WTC11 (cell line): ENCODE data around the gene PACSIN1. TPM values are rescaled to one million over a fixed set of nuclear protein-coding genes. Genes with fewer than 3 reads are reported as not detected.

Experiments
- ATAC-seq: fragments of 200-7000 bp; cut with Tn5 transposase; 2 replicates; pipeline ENCODE4 v1.10.0; 2021; ENCODE audit warnings: mild to moderate bottlenecking, moderate library complexity
- CTCF ChIA-PET: fragments of 300-600 bp; sonication (Branson Sonifier 250); formaldehyde crosslinking; loops from one replicate; lab custom pipeline; 2021; ENCODE audit warnings: antibody characterized with exemption; lab: Charles Lee
- POLR2A ChIA-PET: fragments of 350-600 bp; sonication (Branson Sonifier 250); formaldehyde crosslinking; loops from one replicate; lab custom pipeline; 2021; ENCODE audit warnings: antibody characterized with exemption; lab: Charles Lee
- DNase-seq: peaks from one replicate; pipeline ENCODE4 v3.0.0; 2021; ENCODE audit warnings: low spot score
- H3K27ac Mint-ChIP-seq: 2 replicates; pipeline ENCODE4 v1.8.0; 2021; ENCODE audit warnings: mixed read lengths
- H3K27me3 Mint-ChIP-seq: 2 replicates; pipeline ENCODE4 v1.8.0; 2021; ENCODE audit warnings: low read depth, mild to moderate bottlenecking, moderate library complexity, mixed read lengths
- H3K36me3 Mint-ChIP-seq: 2 replicates; pipeline ENCODE4 v1.8.0; 2021; ENCODE audit warnings: mixed read lengths
- H3K4me1 Mint-ChIP-seq: 2 replicates; pipeline ENCODE4 v1.8.0; 2022; ENCODE audit warnings: mixed read lengths
- H3K4me3 Mint-ChIP-seq: 2 replicates; pipeline ENCODE4 v1.8.0; 2021; ENCODE audit warnings: mild to moderate bottlenecking, moderate library complexity, mixed read lengths
- H3K9me3 Mint-ChIP-seq: 2 replicates; pipeline ENCODE4 v1.8.0; 2021; ENCODE audit warnings: mixed read lengths
- AFF4 ChIP-seq: sonication (generic); formaldehyde crosslinking; IDR thresholded peaks from 2 replicates; pipeline ENCODE4 v1.8.1; 2023; ENCODE audit warnings: mild to moderate bottlenecking, missing genetic modification reagents, borderline replicate concordance
- AR ChIP-seq: fragments of 250-450 bp; sonication (Bioruptor Pico); IDR thresholded peaks from 2 replicates; pipeline ENCODE4 v1.9.0; 2021; ENCODE audit warnings: mild to moderate bottlenecking
- ATF6 ChIP-seq: sonication (generic); formaldehyde crosslinking; IDR thresholded peaks from 2 replicates; pipeline ENCODE4 v1.8.1; 2023; ENCODE audit warnings: mild to moderate bottlenecking, missing genetic modification reagents
- CTCF ChIP-seq: fragments of 200-600 bp; IDR thresholded peaks from 2 replicates; pipeline ENCODE4 v1.8.0; 2022; ENCODE audit warnings: antibody characterized with exemption
- ERG ChIP-seq: fragments of 250-450 bp; sonication (Bioruptor Pico); IDR thresholded peaks from 2 replicates; pipeline ENCODE4 v1.8.0; 2021; ENCODE audit warnings: mild to moderate bottlenecking
- FOXK1 ChIP-seq: sonication (generic); formaldehyde crosslinking; IDR thresholded peaks from 2 replicates; pipeline ENCODE4 v1.8.0; 2022; ENCODE audit warnings: mild to moderate bottlenecking, moderate library complexity, missing genetic modification reagents
- FOXP4 ChIP-seq: sonication (generic); formaldehyde crosslinking; IDR thresholded peaks from 2 replicates; pipeline ENCODE4 v1.8.0; 2022; ENCODE audit warnings: mild to moderate bottlenecking, missing genetic modification reagents
- GABPB1 ChIP-seq: sonication (generic); formaldehyde crosslinking; IDR thresholded peaks from 2 replicates; pipeline ENCODE4 v1.8.1; 2023; ENCODE audit warnings: mild to moderate bottlenecking, missing genetic modification reagents
- JAZF1 ChIP-seq: fragments of 250-450 bp; sonication (Bioruptor Pico); IDR thresholded peaks from 2 replicates; pipeline ENCODE4 v1.9.0; 2021; ENCODE audit warnings: moderate library complexity, mild to moderate bottlenecking, inconsistent platforms
- KAT7 ChIP-seq: sonication (generic); formaldehyde crosslinking; IDR thresholded peaks from 2 replicates; pipeline ENCODE4 v1.8.1; 2023; ENCODE audit warnings: missing genetic modification reagents, mild to moderate bottlenecking, borderline replicate concordance
- MXD4 ChIP-seq: fragments of 250-450 bp; sonication (Bioruptor Pico); IDR thresholded peaks from 2 replicates; pipeline ENCODE4 v1.8.0; 2021; ENCODE audit warnings: mild to moderate bottlenecking, moderate library complexity, borderline replicate concordance
- NR2C2 ChIP-seq: sonication (generic); formaldehyde crosslinking; IDR thresholded peaks from 2 replicates; pipeline ENCODE4 v1.8.0; 2022; ENCODE audit warnings: mild to moderate bottlenecking, missing genetic modification reagents
- RELA ChIP-seq: sonication (generic); formaldehyde crosslinking; IDR thresholded peaks from 2 replicates; pipeline ENCODE4 v1.8.1; 2022; ENCODE audit warnings: missing genetic modification reagents, mild to moderate bottlenecking, borderline replicate concordance
- RORB ChIP-seq: fragments of 250-450 bp; sonication (Bioruptor Pico); IDR thresholded peaks from 2 replicates; pipeline ENCODE4 v1.9.0; 2021; ENCODE audit warnings: mild to moderate bottlenecking
- SP1 ChIP-seq: sonication (generic); formaldehyde crosslinking; conservative IDR thresholded peaks from 2 replicates; pipeline ENCODE4 v1.8.1; 2022; ENCODE audit warnings: missing genetic modification reagents
- TEAD4 ChIP-seq: sonication (generic); formaldehyde crosslinking; IDR thresholded peaks from 2 replicates; pipeline ENCODE4 v1.8.0; 2022; ENCODE audit warnings: mild to moderate bottlenecking, missing genetic modification reagents
- ZNF138 ChIP-seq: sonication (generic); formaldehyde crosslinking; conservative IDR thresholded peaks from 2 replicates; pipeline ENCODE4 v1.8.1; 2022; ENCODE audit warnings: mild to moderate bottlenecking, moderate library complexity, missing genetic modification reagents
- ZNF263 ChIP-seq: sonication (generic); formaldehyde crosslinking; IDR thresholded peaks from 2 replicates; pipeline ENCODE4 v1.8.1; 2022; ENCODE audit warnings: low read depth, mild to moderate bottlenecking, moderate library complexity, missing genetic modification reagents
- ZNF423 ChIP-seq: fragments of 250-450 bp; sonication (Bioruptor Pico); IDR thresholded peaks from 2 replicates; pipeline ENCODE4 v2.1.2; 2022; ENCODE audit warnings: mild to moderate bottlenecking, moderate library complexity
- total RNA-seq: library from RNA; stranded (reverse); gene quantifications from 3 replicates; pipeline ENCODE4 v1.2.3, GENCODE V29; 2021

PACSIN1 gene
- total RNA-seq, 1 experiment from 2014 or later = 12.6 TPM

- peaks cover 26% of the 10 kb centered on the region for H3K4me1 Mint-ChIP-seq
- TF ChIP-seq AR (CRISPR knock-in tag) (no peak), FOXP4 (CRISPR knock-in tag) (no peak), MXD4 (no peak)
- TF ChIP-seq, all 79 proteins: peak for 0
- H3K27ac Mint-ChIP-seq = no peak overlapping the region
- no peaks in the 10 kb centered on the region for H3K9me3 Mint-ChIP-seq
- no peak for ATAC-seq
- CTCF ChIA-PET = interaction anchor here (0.6 to 1.8 kb wide), 13 partner anchors 14 to 389 kb away, joined by 3 to 17 read pairs (median 4); partner anchors contain the start of gene SMIM29
- H3K36me3 Mint-ChIP-seq = no peaks in the 10 kb centered on the region
- no peak overlapping the region for H3K4me3 Mint-ChIP-seq
- no peak for DNase-seq
- POLR2A ChIA-PET = interaction anchor here (0.6 kb wide), 1 partner anchor 11 kb away, joined by 3 read pairs; no protein-coding TSS in a partner anchor
- H3K27me3 Mint-ChIP-seq = peaks cover 9% of the 10 kb centered on the region
Observed at GRCh38 chr6:34462010-34462409, 3.9 kb upstream of the PACSIN1 start.

GRCh38 chr6:34462551-34462971, 3.3 kb upstream of the PACSIN1 start:
- Mint-ChIP-seq H3K27me3 (peaks cover 9% of the 10 kb centered on the region), H3K27ac (no peak overlapping the region), H3K4me3 (0 out of 2 replicates have a peak overlapping the region, but pooled peaks have one; percentile 26), H3K36me3 (no peaks in the 10 kb centered on the region), H3K4me1 (peaks cover 25% of the 10 kb centered on the region), H3K9me3 (no peaks in the 10 kb centered on the region)
- ChIA-PET CTCF (interaction anchor here (0.6 to 1.8 kb wide), 15 partner anchors 13 to 388 kb away, joined by 3 to 17 read pairs (median 4); partner anchors contain the start of gene SMIM29), POLR2A (interaction anchor here (0.6 kb wide), 2 partner anchors 10 to 34 kb away, joined by 3 to 4 read pairs; no protein-coding TSS in a partner anchor)
- DNase-seq (peak; percentile 69), ATAC-seq (peak; percentile 77)
- no peak for TF ChIP-seq JAZF1 (CRISPR knock-in tag)
- TF ChIP-seq ZNF423 (CRISPR knock-in tag) = no peak
- TF ChIP-seq FOXK1 = no peak
- no peak for TF ChIP-seq AFF4
- no peak for TF ChIP-seq KAT7 (CRISPR knock-in tag)
- TF ChIP-seq ZNF138 (CRISPR knock-in tag) = no peak
- no peak for TF ChIP-seq CTCF
- TF ChIP-seq ERG (CRISPR knock-in tag) = no peak
- no peak for TF ChIP-seq NR2C2 (CRISPR knock-in tag)
- TF ChIP-seq RORB (CRISPR knock-in tag) = no peak
- TF ChIP-seq ZNF263 (CRISPR knock-in tag) = peak; percentile 98
- TF ChIP-seq SP1 (CRISPR knock-in tag) = 0 out of 2 replicates have a peak, but pooled peaks have one; percentile 48
- TF ChIP-seq TEAD4 = no peak
- no peak for TF ChIP-seq RELA (CRISPR knock-in tag)
- TF ChIP-seq GABPB1 (CRISPR knock-in tag) = no peak
- no peak for TF ChIP-seq ATF6 (CRISPR knock-in tag)
